HepG2 (cell line): ENCODE data around the gene OBP2A. TPM values are rescaled to one million over a fixed set of nuclear protein-coding genes. Genes with fewer than 3 reads are reported as not detected.
A peak's percentile ranks its signal among the peaks of the same experiment; 100 is the strongest.

Experiments used
- ARID4A ChIP-seq: sonication (generic); formaldehyde crosslinking; IDR thresholded peaks from 2 replicates; pipeline ENCODE4 v1.5.0; 2020; ENCODE audit warnings: mild to moderate bottlenecking, missing genetic modification reagents, borderline replicate concordance
- ELK4 ChIP-seq: sonication (generic); formaldehyde crosslinking; IDR thresholded peaks from 2 replicates; pipeline ENCODE4 v1.9.0; 2021; ENCODE audit warnings: missing genetic modification reagents, borderline replicate concordance
- FOXA3 ChIP-seq: IDR thresholded peaks from 2 replicates; pipeline ENCODE4 v1.6.1; 2016; ENCODE audit warnings: missing genetic modification reagents, missing compliant biosample characterization
- GATAD2A ChIP-seq: IDR thresholded peaks from 2 replicates; pipeline ENCODE4 v1.6.1; 2016
- HCFC1 ChIP-seq: fragments of 150-350 bp; IDR thresholded peaks from 2 replicates; pipeline ENCODE4 v1.6.1; 2014; ENCODE audit warnings: low read depth, low read length
- SIX4 ChIP-seq: sonication (generic); formaldehyde crosslinking; IDR thresholded peaks from 2 replicates; pipeline ENCODE4 v1.4.0; 2020; ENCODE audit warnings: missing genetic modification reagents
- SP4 ChIP-seq: sonication (generic); formaldehyde crosslinking; IDR thresholded peaks from 2 replicates; pipeline ENCODE4 v1.8.1; 2023; ENCODE audit warnings: mild to moderate bottlenecking, missing genetic modification reagents
- SPEN ChIP-seq: sonication (generic); formaldehyde crosslinking; IDR thresholded peaks from 2 replicates; pipeline ENCODE4 v1.5.1; 2020; ENCODE audit warnings: low read depth, mild to moderate bottlenecking, missing genetic modification reagents
- ZNF761 ChIP-seq: sonication (generic); formaldehyde crosslinking; conservative IDR thresholded peaks from 2 replicates; pipeline ENCODE4 v1.4.0; 2020; ENCODE audit warnings: mild to moderate bottlenecking, missing genetic modification reagents
- ZSCAN20 ChIP-seq: sonication (generic); formaldehyde crosslinking; IDR thresholded peaks from 2 replicates; pipeline ENCODE4 v1.4.0; 2020; ENCODE audit warnings: missing genetic modification reagents, mild to moderate bottlenecking, borderline replicate concordance
- polyA plus RNA-seq, 8 experiments: library from polyadenylated mRNA; depleted of rRNA in 3 of 8; stranded (reverse) in 7 of 8; unstranded in 1 of 8; fragments of >200 nt; fragmentation: Illumina TruSeq in 4 of 8; extraction: Trizol in 4 of 8; gene quantifications; 2 replicates each; pipeline versions ENCODE4 v1.2.1 to v1.2.3, GENCODE V29; 2011 to 2016; ENCODE audit warnings: low read depth in 4 of 8, missing spikeins in 1 of 8, mixed read lengths in 1 of 8; ENCODE audit not compliant: insufficient read depth in 1 of 8
- total RNA-seq, 5 experiments: library from RNA; depleted of rRNA; stranded (reverse); fragments of >200 nt; fragmentation: Illumina TruSeq; extraction: Trizol; gene quantifications; 2 replicates each; pipeline ENCODE4 v1.2.3, GENCODE V29; 2016; ENCODE audit warnings: low read depth in 1 of 5
- TF ChIP-seq, protein P1 (sequence below): sonication (generic); formaldehyde crosslinking; IDR thresholded peaks from 2 replicates; pipeline ENCODE4 v1.5.1; 2020; ENCODE audit warnings: mild to moderate bottlenecking, missing genetic modification reagents, borderline replicate concordance
- TF ChIP-seq, protein P2 (sequence below): sonication (generic); formaldehyde crosslinking; IDR thresholded peaks from 2 replicates; pipeline ENCODE4 v1.5.1; 2020; ENCODE audit warnings: missing genetic modification reagents, mild to moderate bottlenecking, borderline replicate concordance
- TF ChIP-seq, protein P3 (sequence below): sonication (generic); formaldehyde crosslinking; IDR thresholded peaks from 2 replicates; pipeline ENCODE4 v1.8.1; 2023; ENCODE audit warnings: mild to moderate bottlenecking, missing genetic modification reagents

OBP2A gene
- total and polyA plus RNA-seq, 2 of the 13 experiments (the other 11 are each of a cell fraction or from before 2014, with no cell fraction given), result 0.32 TPM; not detected in 1

DNA sequence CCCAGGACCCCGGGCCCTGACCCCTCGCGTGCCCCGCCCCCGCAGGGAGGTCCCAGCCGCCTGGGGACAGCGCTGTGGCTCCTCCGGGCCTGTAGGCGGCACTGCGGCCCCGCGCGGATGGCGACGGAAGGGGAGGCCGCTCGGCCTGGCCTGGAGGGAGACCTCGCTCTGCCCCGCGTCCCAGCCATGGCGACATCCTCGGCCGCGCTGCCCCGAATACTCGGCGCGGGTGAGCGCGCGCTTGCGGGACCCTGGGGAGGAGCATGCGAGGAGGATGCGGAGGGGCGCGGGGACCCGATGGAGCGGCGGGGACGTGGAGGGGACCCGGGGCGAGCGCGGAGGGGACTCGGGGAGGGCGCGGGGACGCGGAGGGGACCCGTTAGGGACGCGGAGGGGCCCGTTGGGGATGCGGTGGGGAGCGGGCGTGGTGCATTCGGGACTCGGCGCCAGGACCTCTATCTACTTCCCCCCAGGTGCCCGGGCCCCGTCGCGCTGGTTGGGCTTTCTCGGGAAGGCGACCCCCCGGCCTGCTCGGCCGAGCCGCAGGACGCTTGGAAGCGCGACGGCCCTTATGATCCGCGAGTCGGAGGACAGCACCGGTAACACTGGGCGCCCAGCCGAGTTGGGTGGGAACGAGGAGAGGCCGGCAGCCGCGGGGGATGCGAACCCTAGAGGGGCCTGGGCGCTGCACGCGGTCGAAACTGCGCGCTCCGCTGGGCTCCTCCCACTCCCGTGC lies 45.2 kb upstream of the OBP2A start, which contains the start of gene MRPS2 (continued):
- TF ChIP-seq, protein P1, sequence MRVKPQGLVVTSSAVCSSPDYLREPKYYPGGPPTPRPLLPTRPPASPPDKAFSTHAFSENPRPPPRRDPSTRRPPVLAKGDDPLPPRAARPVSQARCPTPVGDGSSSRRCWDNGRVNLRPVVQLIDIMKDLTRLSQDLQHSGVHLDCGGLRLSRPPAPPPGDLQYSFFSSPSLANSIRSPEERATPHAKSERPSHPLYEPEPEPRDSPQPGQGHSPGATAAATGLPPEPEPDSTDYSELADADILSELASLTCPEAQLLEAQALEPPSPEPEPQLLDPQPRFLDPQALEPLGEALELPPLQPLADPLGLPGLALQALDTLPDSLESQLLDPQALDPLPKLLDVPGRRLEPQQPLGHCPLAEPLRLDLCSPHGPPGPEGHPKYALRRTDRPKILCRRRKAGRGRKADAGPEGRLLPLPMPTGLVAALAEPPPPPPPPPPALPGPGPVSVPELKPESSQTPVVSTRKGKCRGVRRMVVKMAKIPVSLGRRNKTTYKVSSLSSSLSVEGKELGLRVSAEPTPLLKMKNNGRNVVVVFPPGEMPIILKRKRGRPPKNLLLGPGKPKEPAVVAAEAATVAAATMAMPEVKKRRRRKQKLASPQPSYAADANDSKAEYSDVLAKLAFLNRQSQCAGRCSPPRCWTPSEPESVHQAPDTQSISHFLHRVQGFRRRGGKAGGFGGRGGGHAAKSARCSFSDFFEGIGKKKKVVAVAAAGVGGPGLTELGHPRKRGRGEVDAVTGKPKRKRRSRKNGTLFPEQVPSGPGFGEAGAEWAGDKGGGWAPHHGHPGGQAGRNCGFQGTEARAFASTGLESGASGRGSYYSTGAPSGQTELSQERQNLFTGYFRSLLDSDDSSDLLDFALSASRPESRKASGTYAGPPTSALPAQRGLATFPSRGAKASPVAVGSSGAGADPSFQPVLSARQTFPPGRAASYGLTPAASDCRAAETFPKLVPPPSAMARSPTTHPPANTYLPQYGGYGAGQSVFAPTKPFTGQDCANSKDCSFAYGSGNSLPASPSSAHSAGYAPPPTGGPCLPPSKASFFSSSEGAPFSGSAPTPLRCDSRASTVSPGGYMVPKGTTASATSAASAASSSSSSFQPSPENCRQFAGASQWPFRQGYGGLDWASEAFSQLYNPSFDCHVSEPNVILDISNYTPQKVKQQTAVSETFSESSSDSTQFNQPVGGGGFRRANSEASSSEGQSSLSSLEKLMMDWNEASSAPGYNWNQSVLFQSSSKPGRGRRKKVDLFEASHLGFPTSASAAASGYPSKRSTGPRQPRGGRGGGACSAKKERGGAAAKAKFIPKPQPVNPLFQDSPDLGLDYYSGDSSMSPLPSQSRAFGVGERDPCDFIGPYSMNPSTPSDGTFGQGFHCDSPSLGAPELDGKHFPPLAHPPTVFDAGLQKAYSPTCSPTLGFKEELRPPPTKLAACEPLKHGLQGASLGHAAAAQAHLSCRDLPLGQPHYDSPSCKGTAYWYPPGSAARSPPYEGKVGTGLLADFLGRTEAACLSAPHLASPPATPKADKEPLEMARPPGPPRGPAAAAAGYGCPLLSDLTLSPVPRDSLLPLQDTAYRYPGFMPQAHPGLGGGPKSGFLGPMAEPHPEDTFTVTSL (CRISPR knock-in tag), result no peak
- TF ChIP-seq ARID4A (CRISPR knock-in tag) (peak; percentile 18; the same call in 1 of the 2 replicates), SP4 (CRISPR knock-in tag) (peak; percentile 65; the same call in 1 of the 2 replicates), SIX4 (CRISPR knock-in tag) (no peak; the same call in 1 of the 2 replicates), FOXA3 (CRISPR knock-in tag) (peak; percentile 71; the same call in 1 of the 2 replicates), ELK4 (CRISPR knock-in tag) (no peak), GATAD2A (no peak), SPEN (CRISPR knock-in tag) (peak; percentile 99), HCFC1 (peak; percentile 45; the same call in 1 of the 2 replicates), ZNF761 (CRISPR knock-in tag) (peak; percentile 37; the same call in 1 of the 2 replicates), ZSCAN20 (peak; percentile 38; the same call in 1 of the 2 replicates)
- TF ChIP-seq, protein P2, sequence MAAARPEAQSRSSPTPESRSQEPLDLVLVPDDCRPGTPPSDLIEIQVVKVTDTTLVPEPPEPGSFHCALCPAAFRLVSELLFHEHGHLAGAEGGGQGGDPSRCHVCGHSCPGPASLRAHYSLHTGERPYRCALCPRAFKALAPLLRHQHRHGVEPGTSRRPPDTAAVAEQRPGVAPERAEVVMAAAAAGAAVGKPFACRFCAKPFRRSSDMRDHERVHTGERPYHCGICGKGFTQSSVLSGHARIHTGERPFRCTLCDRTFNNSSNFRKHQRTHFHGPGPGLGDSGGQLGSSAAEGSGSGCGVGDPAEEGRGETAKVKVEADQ (CRISPR knock-in tag), result no peak
- TF ChIP-seq, protein P3, sequence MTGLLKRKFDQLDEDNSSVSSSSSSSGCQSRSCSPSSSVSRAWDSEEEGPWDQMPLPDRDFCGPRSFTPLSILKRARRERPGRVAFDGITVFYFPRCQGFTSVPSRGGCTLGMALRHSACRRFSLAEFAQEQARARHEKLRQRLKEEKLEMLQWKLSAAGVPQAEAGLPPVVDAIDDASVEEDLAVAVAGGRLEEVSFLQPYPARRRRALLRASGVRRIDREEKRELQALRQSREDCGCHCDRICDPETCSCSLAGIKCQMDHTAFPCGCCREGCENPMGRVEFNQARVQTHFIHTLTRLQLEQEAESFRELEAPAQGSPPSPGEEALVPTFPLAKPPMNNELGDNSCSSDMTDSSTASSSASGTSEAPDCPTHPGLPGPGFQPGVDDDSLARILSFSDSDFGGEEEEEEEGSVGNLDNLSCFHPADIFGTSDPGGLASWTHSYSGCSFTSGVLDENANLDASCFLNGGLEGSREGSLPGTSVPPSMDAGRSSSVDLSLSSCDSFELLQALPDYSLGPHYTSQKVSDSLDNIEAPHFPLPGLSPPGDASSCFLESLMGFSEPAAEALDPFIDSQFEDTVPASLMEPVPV, result peak; percentile 91; the same call in 1 of the 2 replicates
